Measurements from ENCODE around the gene NUP210L. TPM values are rescaled to one million over a fixed set of nuclear protein-coding genes. Genes with fewer than 3 reads are reported as not detected.
"Not testable (repeated sequence)": the region's sequence is repeated elsewhere in the genome, so short reads cannot be mapped to it uniquely, and the experiment has no call there.

The NUP210L gene
- total RNA-seq, 1 donor from 2014 or later = not detected

GRCh38 chr1:154141240-154141639, 13.6 kb downstream of the NUP210L start:
- TF ChIP-seq CTCF (IDR thresholded peaks at IDR 0.05; ENCODE audit: insufficient read depth, low read length, poor library complexity, severe bottlenecking) = no peak
- DNase-seq (ENCODE audit: low read depth) = no peak
- H3K36me3 ChIP-seq (ENCODE audit: control insufficient read depth, insufficient read depth, low read length) = no peaks in the 10 kb centered on the region
- H3K4me3 ChIP-seq (ENCODE audit: low read depth, low read length) = no peak overlapping the region
- H3K27me3 ChIP-seq (ENCODE audit: control insufficient read depth, insufficient read depth, low read length) = no peaks in the 10 kb centered on the region

DNA sequence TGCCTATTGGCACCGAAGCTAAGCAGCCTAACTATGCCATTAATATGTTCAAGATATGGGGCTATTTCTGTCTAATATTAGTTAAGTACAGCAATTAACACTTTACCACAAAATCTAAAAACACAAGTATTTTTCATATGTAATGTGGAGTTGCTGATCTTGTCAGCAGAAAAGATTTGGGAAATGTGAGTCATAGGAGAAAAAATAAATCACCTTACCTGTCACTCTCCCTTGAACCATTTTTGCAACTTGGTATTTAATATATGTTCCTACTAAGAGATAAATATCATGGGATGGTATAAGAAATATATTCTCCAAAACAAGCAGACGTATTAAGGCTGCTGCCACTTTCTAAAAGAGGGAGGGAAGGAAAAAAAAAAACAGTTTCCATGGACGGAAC, 17.0 kb downstream of the NUP210L start:
- no peak for TF ChIP-seq CTCF (IDR thresholded peaks at IDR 0.05; ENCODE audit: insufficient read depth, low read length, poor library complexity, severe bottlenecking)
- Histone ChIP-seq H3K4me3 (ENCODE audit: low read depth, low read length) (no peak overlapping the region), H3K27me3 (ENCODE audit: control insufficient read depth, insufficient read depth, low read length) (no peaks in the 10 kb centered on the region), H3K36me3 (ENCODE audit: control insufficient read depth, insufficient read depth, low read length) (no peaks in the 10 kb centered on the region)
- no peak for DNase-seq (ENCODE audit: low read depth)

DNA sequence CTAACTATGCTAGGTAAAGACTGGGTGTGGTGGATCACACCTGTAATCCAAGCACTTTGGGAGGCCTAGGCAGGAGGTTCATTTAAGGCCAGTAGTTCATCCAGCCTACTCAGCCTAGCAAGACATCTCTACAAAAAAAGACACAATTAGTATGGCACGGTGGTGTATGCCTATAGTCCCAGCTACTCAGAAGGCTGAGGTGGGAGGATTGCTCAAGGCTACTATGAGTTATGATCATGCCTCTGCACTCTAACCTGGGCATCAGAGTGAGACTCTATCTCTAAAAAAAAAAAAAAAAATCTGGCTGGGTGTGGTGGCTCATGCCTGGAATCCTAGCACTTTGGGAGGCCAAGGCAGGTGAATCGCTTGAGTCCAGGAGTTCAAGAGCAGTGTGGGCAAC, 21.6 kb downstream of the NUP210L start:
- Histone ChIP-seq H3K4me3 (ENCODE audit: low read depth, low read length) (no peak overlapping the region), H3K27me3 (ENCODE audit: control insufficient read depth, insufficient read depth, low read length) (no peaks in the 10 kb centered on the region), H3K36me3 (ENCODE audit: control insufficient read depth, insufficient read depth, low read length) (no peaks in the 10 kb centered on the region)
- DNase-seq (ENCODE audit: low read depth) = no peak
- TF ChIP-seq CTCF (IDR thresholded peaks at IDR 0.05; ENCODE audit: insufficient read depth, low read length, poor library complexity, severe bottlenecking) = no peak

GRCh38 chr1:154129391-154129970, 25.4 kb downstream of the NUP210L start:
- no peak for DNase-seq (ENCODE audit: low read depth)
- H3K36me3 ChIP-seq (ENCODE audit: control insufficient read depth, insufficient read depth, low read length) = no peaks in the 10 kb centered on the region
- H3K27me3 ChIP-seq (ENCODE audit: control insufficient read depth, insufficient read depth, low read length) = no peaks in the 10 kb centered on the region
- no peak for TF ChIP-seq CTCF (IDR thresholded peaks at IDR 0.05; ENCODE audit: insufficient read depth, low read length, poor library complexity, severe bottlenecking)
- H3K4me3 ChIP-seq (ENCODE audit: low read depth, low read length) = no peak overlapping the region

DNA sequence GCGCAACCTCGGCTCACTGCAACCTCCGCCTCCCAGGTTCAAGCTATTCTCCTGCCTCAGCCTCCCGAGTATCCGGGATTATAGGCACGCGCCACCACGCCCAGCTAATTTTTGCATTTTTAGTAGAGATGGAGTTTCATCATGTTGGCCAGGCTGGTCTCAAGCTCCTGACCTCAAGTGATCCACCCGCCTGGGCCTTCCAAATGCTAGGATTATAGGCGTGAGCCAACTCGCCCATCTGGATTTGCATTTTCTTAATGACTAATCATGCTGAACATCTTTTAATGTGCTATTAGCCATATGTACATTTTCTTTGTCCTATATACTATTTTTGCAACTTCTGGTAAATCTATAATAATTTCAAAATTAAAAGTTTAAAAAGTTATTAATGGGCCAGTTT, 31.7 kb downstream of the NUP210L start:
- H3K36me3 ChIP-seq (ENCODE audit: control insufficient read depth, insufficient read depth, low read length); H3K4me3 ChIP-seq (ENCODE audit: low read depth, low read length); H3K27me3 ChIP-seq (ENCODE audit: control insufficient read depth, insufficient read depth, low read length); DNase-seq (ENCODE audit: low read depth): not testable (repeated sequence)

DNA sequence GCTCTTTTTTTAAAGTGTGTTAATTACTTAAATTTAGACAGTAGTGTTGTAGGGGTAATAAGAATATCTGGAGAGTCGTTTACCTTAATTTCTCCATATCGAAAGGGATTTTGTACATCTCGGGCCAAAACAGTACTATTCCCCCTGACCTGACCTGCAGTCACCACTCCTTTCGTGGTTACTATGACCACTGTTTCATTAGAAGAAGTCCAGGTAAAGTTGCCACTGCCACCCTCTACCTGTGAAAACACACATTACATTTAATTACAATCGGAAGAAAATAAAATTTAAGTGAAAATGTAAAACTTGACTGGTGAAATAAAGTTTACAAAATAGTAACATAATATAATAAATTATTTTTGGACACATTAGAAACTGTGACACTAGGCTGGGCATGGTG, 37.2 kb downstream of the NUP210L start:
- no peaks in the 10 kb centered on the region for H3K36me3 ChIP-seq (ENCODE audit: control insufficient read depth, insufficient read depth, low read length)
- H3K4me3 ChIP-seq (ENCODE audit: low read depth, low read length) = no peak overlapping the region
- no peaks in the 10 kb centered on the region for H3K27me3 ChIP-seq (ENCODE audit: control insufficient read depth, insufficient read depth, low read length)
- no peak for DNase-seq (ENCODE audit: low read depth)
- TF ChIP-seq CTCF (IDR thresholded peaks at IDR 0.05; ENCODE audit: insufficient read depth, low read length, poor library complexity, severe bottlenecking) = peak; percentile 9

Measured in kidney epithelial cell (primary cell).